IPS-20b (cell line): ENCODE results near the gene KPNB1.
"Not testable (repeated sequence)": the region's sequence is repeated elsewhere in the genome, so short reads cannot be mapped to it uniquely, and the experiment has no call there.

Source experiments
- H3K27ac ChIP-seq: one replicate; pipeline ENCODE4 v1.5.1; 2013; ENCODE audit warnings: low read length
- H3K27me3 ChIP-seq: 2 replicates; pipeline ENCODE4 v1.6.1; 2013; ENCODE audit warnings: mild to moderate bottlenecking, low read length, inconsistent platforms; ENCODE audit not compliant: insufficient read depth
- H3K36me3 ChIP-seq: 2 replicates; pipeline ENCODE4 v1.6.1; 2013; ENCODE audit warnings: low read depth, mild to moderate bottlenecking, inconsistent platforms, low read length, moderate library complexity; ENCODE audit not compliant: insufficient read depth
- H3K4me1 ChIP-seq: 2 replicates; pipeline ENCODE4 v1.6.1; 2013; ENCODE audit warnings: mild to moderate bottlenecking, control low read depth, inconsistent platforms, low read length, moderate library complexity; ENCODE audit not compliant: insufficient read depth
- H3K4me3 ChIP-seq: 2 replicates; pipeline ENCODE4 v1.5.1; 2013; ENCODE audit warnings: mild to moderate bottlenecking, low read length, inconsistent platforms
- H3K9ac ChIP-seq: 2 replicates; pipeline ENCODE4 v1.6.1; 2013; ENCODE audit warnings: low read depth, mild to moderate bottlenecking, inconsistent platforms, low read length, moderate library complexity
- H3K9me3 ChIP-seq: 2 replicates; pipeline ENCODE4 v1.6.1; 2013; ENCODE audit warnings: mild to moderate bottlenecking, low read depth, low read length, inconsistent platforms; ENCODE audit not compliant: insufficient read depth

Gene KPNB1

GRCh38 chr17:47664624-47664941 is 14.9 kb downstream of the KPNB1 start:
- no peak overlapping the region for H3K27ac ChIP-seq
- no peaks in the 10 kb centered on the region for H3K9me3 ChIP-seq
- H3K27me3 ChIP-seq = no peaks in the 10 kb centered on the region
- peaks cover 98% of the 10 kb centered on the region for H3K36me3 ChIP-seq
- H3K9ac ChIP-seq = peak overlapping the region; percentile 0; the same call in 1 of the 2 replicates
- no peak overlapping the region for H3K4me3 ChIP-seq
- peaks cover 7% of the 10 kb centered on the region; the same call in 1 of the 2 replicates for H3K4me1 ChIP-seq

GRCh38 chr17:47665655-47666054 is 15.9 kb downstream of the KPNB1 start:
- no peak overlapping the region for H3K27ac ChIP-seq
- H3K27me3 ChIP-seq = no peaks in the 10 kb centered on the region
- H3K9me3 ChIP-seq = no peaks in the 10 kb centered on the region
- H3K36me3 ChIP-seq = peaks cover 98% of the 10 kb centered on the region
- no peak overlapping the region for H3K9ac ChIP-seq
- peaks cover 7% of the 10 kb centered on the region; the same call in 1 of the 2 replicates for H3K4me1 ChIP-seq
- no peak overlapping the region for H3K4me3 ChIP-seq

GRCh38 chr17:47669081-47669480 is 19.4 kb downstream of the KPNB1 start:
- Histone ChIP-seq H3K27me3 (no peaks in the 10 kb centered on the region), H3K9me3 (no peaks in the 10 kb centered on the region), H3K9ac (no peak overlapping the region), H3K27ac (no peak overlapping the region), H3K4me1 (peaks cover 7% of the 10 kb centered on the region; the same call in 1 of the 2 replicates), H3K4me3 (no peak overlapping the region), H3K36me3 (peaks cover 98% of the 10 kb centered on the region)

- peaks cover 98% of the 10 kb centered on the region for H3K36me3 ChIP-seq
- peaks cover under 1% of the 10 kb centered on the region; the same call in 1 of the 2 replicates for H3K4me1 ChIP-seq
These were observed 20.3 kb downstream of the KPNB1 start for GRCh38 chr17:47670064-47670463.

GRCh38 chr17:47674499-47674898 is 24.8 kb downstream of the KPNB1 start:
- Histone ChIP-seq H3K9me3 (no peaks in the 10 kb centered on the region), H3K27ac (no peak overlapping the region), H3K4me3 (no peak overlapping the region), H3K27me3 (no peaks in the 10 kb centered on the region), H3K4me1 (no peaks in the 10 kb centered on the region), H3K9ac (no peak overlapping the region), H3K36me3 (peaks cover 100% of the 10 kb centered on the region)

More at GRCh38 chr17:47670064-47670463, 20.3 kb downstream of the KPNB1 start:
- Histone ChIP-seq H3K27me3 (no peaks in the 10 kb centered on the region), H3K4me3 (no peak overlapping the region), H3K9me3 (no peaks in the 10 kb centered on the region), H3K27ac (no peak overlapping the region), H3K9ac (no peak overlapping the region)

DNA sequence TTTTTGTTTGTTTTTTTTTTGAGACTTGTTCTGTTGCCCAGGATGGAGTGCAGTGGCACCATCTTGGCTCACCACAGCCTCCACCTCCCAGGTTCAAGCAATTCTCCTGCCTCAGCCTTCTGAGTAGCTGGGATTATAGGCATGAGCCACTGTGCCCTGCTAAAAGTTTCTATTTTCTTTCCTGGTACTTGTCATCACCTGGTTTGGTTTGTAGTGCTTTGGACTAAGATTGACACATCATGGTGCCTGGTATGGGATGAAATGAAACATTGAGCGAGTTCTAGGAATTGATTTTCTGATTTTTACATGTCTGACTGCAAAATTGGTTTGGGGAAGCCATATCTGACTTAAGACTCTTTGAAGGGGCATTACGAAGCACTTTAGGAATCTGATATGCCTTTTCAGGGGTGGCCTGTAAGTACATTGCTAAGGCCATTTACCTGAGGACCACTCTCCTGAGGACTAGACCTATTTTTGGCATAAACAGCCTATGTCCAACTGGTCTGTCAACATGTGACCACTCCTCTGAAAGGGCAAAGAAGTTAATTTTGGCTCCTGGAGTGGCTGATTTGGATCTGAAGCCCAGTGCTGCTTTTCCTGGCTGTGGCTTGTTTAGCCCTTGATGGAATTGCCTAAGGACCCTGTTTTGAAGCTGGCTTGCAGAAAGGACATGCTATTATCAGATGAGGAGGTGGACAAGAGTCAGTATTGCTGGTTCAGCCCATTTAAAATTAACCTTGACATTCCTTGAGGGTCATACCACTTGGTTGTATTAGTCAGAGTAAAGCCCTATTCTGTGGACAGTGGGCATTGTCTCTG is 25.9 kb downstream of the KPNB1 start:
- H3K27me3 ChIP-seq = no peaks in the 10 kb centered on the region
- no peaks in the 10 kb centered on the region for H3K9me3 ChIP-seq
- no peaks in the 10 kb centered on the region for H3K4me1 ChIP-seq
- no peak overlapping the region for H3K27ac ChIP-seq
- H3K9ac ChIP-seq = no peak overlapping the region
- no peak overlapping the region for H3K4me3 ChIP-seq
- peaks cover 100% of the 10 kb centered on the region for H3K36me3 ChIP-seq

DNA sequence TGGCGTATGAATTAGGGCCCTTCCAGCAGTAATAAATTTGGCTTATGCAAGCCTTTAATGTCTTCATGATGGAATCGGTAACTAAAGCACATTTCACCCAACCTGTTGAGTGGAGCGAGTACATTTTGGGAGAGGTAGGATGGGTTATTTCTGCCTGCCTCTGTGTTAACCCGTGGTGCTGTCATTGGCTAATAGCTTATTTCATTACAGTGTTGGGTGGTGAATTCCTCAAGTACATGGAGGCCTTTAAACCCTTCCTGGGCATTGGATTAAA is 26.4 kb downstream of the KPNB1 start:
- no peak overlapping the region for H3K27ac ChIP-seq
- peaks cover 100% of the 10 kb centered on the region for H3K36me3 ChIP-seq

GRCh38 chr17:47676510-47677165 is 26.9 kb downstream of the KPNB1 start:
- H3K9ac ChIP-seq = no peak overlapping the region
- H3K27ac ChIP-seq = no peak overlapping the region
- no peaks in the 10 kb centered on the region for H3K27me3 ChIP-seq
- no peaks in the 10 kb centered on the region for H3K9me3 ChIP-seq
- H3K4me1 ChIP-seq = no peaks in the 10 kb centered on the region
- H3K4me3 ChIP-seq = no peak overlapping the region
- H3K36me3 ChIP-seq = peaks cover 100% of the 10 kb centered on the region

More for the DNA sequence above, 26.4 kb downstream of the KPNB1 start:
- H3K4me1 ChIP-seq = no peaks in the 10 kb centered on the region
- no peaks in the 10 kb centered on the region for H3K9me3 ChIP-seq
- no peak overlapping the region for H3K4me3 ChIP-seq
- H3K9ac ChIP-seq = no peak overlapping the region
- H3K27me3 ChIP-seq = no peaks in the 10 kb centered on the region

- H3K27ac ChIP-seq = no peak overlapping the region
- H3K36me3 ChIP-seq = peaks cover 100% of the 10 kb centered on the region
- no peaks in the 10 kb centered on the region for H3K4me1 ChIP-seq
- no peaks in the 10 kb centered on the region for H3K27me3 ChIP-seq
- no peak overlapping the region for H3K4me3 ChIP-seq
- no peaks in the 10 kb centered on the region for H3K9me3 ChIP-seq
- H3K9ac ChIP-seq = no peak overlapping the region
These were observed 28.5 kb downstream of the KPNB1 start for GRCh38 chr17:47678196-47678595.

GRCh38 chr17:47682138-47682537 is 32.4 kb downstream of the KPNB1 start:
- H3K36me3 ChIP-seq = peaks cover 99% of the 10 kb centered on the region

DNA sequence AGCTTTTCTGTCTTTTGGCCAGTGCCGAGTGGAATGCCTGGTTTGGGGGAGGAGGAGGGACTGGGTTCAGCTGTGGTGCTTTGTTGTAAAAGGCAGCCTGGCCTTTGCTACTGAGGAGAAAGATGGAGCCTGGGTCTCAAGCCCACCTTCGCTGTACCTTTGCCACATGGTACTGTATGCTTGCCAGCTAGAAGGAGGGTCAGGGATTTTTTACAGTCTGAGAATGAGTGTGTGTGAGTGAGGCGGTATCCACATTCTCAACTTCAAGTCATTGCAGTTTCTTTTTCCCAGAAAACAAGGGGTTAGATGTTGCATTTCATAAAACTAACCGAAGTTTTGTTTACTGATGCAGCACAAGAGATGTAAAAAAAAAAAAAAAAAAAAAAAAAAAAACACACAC is 33.0 kb downstream of the KPNB1 start:
- H3K27me3 ChIP-seq, H3K4me3 ChIP-seq, H3K9ac ChIP-seq, H3K27ac ChIP-seq, H3K9me3 ChIP-seq: not testable (repeated sequence)
- peaks cover 93% of the 10 kb centered on the region for H3K36me3 ChIP-seq
- peaks cover 10% of the 10 kb centered on the region for H3K4me1 ChIP-seq

More at GRCh38 chr17:47682138-47682537, 32.4 kb downstream of the KPNB1 start:
- Histone ChIP-seq H3K4me3 (no peak overlapping the region), H3K9me3 (no peaks in the 10 kb centered on the region), H3K9ac (no peak overlapping the region), H3K27me3 (no peaks in the 10 kb centered on the region), H3K27ac (no peak overlapping the region), H3K4me1 (peaks cover 4% of the 10 kb centered on the region; the same call in 1 of the 2 replicates)

DNA sequence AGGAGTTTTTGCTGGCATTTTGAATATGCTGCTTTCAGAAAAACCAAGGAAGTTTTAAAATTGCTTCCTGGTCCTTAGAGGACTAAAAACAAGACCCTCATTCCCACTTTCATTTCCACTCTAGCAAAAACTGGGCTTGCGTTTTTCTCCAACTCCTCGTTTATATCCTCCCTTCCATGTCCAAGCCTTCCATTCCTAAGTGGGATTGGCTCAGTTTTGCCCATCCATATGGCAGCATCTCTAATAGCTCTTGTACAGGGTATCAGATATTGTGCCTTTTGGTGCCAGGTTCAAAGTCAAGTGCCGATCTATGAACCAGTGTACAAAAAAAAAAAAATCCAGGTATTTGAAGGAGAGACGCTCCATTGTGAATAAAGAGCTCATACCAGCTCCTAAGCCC is 34.3 kb downstream of the KPNB1 start:
- Histone ChIP-seq H3K4me3 (no peak overlapping the region), H3K27me3 (no peaks in the 10 kb centered on the region), H3K9me3 (no peaks in the 10 kb centered on the region), H3K9ac (no peak overlapping the region), H3K4me1 (peaks cover 14% of the 10 kb centered on the region), H3K27ac (no peak overlapping the region), H3K36me3 (peaks cover 80% of the 10 kb centered on the region)
